Glutamatergic neuron (in vitro differentiated cells): ENCODE measurements around the gene CARMIL1. TPM values are rescaled to one million over a fixed set of nuclear protein-coding genes. Genes with fewer than 3 reads are reported as not detected.

Source experiments
- DNase-seq: peaks from one replicate; pipeline ENCODE4 v3.0.0; 2022
- H3K27ac Mint-ChIP-seq: one replicate; pipeline ENCODE4 v1.8.0; 2020; ENCODE audit warnings: mild to moderate bottlenecking, mixed read lengths, inconsistent platforms; ENCODE audit not compliant: unreplicated experiment
- H3K27me3 Mint-ChIP-seq: one replicate; pipeline ENCODE4 v1.8.0; 2020; ENCODE audit warnings: mild to moderate bottlenecking, moderate library complexity, mixed read lengths, inconsistent platforms; ENCODE audit not compliant: unreplicated experiment
- H3K36me3 Mint-ChIP-seq: one replicate; pipeline ENCODE4 v1.8.0; 2020; ENCODE audit warnings: mild to moderate bottlenecking, mixed read lengths, inconsistent platforms; ENCODE audit not compliant: unreplicated experiment
- H3K4me1 Mint-ChIP-seq: one replicate; pipeline ENCODE4 v1.8.0; 2020; ENCODE audit warnings: mild to moderate bottlenecking, low read depth, mixed read lengths, inconsistent platforms; ENCODE audit not compliant: unreplicated experiment
- H3K4me3 Mint-ChIP-seq: one replicate; pipeline ENCODE4 v1.8.0; 2020; ENCODE audit warnings: mild to moderate bottlenecking, mixed read lengths, inconsistent platforms; ENCODE audit not compliant: unreplicated experiment
- H3K9me3 Mint-ChIP-seq: one replicate; pipeline ENCODE4 v1.8.0; 2020; ENCODE audit warnings: mild to moderate bottlenecking, moderate library complexity, mixed read lengths, inconsistent platforms; ENCODE audit not compliant: unreplicated experiment
- CTCF ChIP-seq: fragments of 200-600 bp; sonication (generic); IDR thresholded peaks from one replicate; pipeline ENCODE4 v1.5.0; 2021; ENCODE audit not compliant: partially characterized antibody, unreplicated experiment
- total RNA-seq: library from RNA; stranded (reverse); fragmentation: NEBNext Ultra II Directional; extraction: Animal tissue kit (Norgen Biotek cat#: 25700); gene quantifications from one replicate; pipeline ENCODE4 v1.2.1, GENCODE V29; 2021; ENCODE audit not compliant: unreplicated experiment

CARMIL1 gene
- total RNA-seq, 1 donor from 2014 or later: 4.8 TPM

DNA sequence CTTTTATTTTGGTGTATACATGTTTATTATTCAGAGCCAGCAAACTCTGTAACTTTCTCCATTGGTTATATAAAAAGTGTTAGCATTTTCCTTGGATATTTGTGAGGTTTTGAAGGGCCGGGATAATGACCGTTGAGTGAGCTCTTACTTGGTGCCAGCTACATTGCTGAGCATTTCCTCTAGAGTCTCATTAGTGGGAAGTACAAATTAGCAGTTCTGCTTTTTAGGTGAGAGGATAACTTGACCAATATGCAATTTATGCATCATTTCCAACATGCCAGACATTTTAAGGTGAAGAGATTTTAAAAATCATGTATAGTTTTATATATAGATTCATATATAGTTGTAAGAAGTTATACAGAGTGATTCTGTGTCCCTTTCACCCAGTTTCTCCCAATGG lies 84.3 kb downstream of the CARMIL1 start:
- no peaks in the 10 kb centered on the region for H3K9me3 Mint-ChIP-seq
- H3K27ac Mint-ChIP-seq: no peak overlapping the region
- TF ChIP-seq CTCF: no peak
- H3K4me1 Mint-ChIP-seq: peaks cover 14% of the 10 kb centered on the region
- no peak overlapping the region for H3K4me3 Mint-ChIP-seq
- H3K36me3 Mint-ChIP-seq: no peaks in the 10 kb centered on the region
- DNase-seq: no peak
- no peaks in the 10 kb centered on the region for H3K27me3 Mint-ChIP-seq

DNA sequence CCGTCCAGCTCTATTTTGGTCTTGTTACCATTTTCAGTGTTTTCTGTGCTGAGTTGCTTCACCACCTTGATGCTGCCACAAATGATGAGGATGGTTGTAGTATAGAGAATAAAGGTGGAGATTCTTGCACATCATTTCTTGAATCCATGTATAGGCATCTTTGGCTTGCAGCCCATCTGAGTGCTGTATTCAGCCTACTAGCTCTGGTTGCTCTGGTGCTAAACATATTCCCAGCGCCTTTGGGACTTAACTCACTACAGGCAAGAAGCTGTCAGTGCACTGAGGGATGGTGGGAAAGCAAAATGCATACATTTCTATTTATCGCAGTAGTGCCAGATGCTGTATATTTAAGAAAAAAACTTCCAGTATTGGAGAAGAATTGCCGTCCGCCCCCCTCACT lies 86.0 kb downstream of the CARMIL1 start:
- no peak for DNase-seq
- Mint-ChIP-seq H3K9me3 (peaks cover 2% of the 10 kb centered on the region), H3K27ac (no peak overlapping the region), H3K4me1 (peaks cover 20% of the 10 kb centered on the region), H3K27me3 (no peaks in the 10 kb centered on the region), H3K4me3 (no peak overlapping the region), H3K36me3 (no peaks in the 10 kb centered on the region)
- no peak for TF ChIP-seq CTCF

DNA sequence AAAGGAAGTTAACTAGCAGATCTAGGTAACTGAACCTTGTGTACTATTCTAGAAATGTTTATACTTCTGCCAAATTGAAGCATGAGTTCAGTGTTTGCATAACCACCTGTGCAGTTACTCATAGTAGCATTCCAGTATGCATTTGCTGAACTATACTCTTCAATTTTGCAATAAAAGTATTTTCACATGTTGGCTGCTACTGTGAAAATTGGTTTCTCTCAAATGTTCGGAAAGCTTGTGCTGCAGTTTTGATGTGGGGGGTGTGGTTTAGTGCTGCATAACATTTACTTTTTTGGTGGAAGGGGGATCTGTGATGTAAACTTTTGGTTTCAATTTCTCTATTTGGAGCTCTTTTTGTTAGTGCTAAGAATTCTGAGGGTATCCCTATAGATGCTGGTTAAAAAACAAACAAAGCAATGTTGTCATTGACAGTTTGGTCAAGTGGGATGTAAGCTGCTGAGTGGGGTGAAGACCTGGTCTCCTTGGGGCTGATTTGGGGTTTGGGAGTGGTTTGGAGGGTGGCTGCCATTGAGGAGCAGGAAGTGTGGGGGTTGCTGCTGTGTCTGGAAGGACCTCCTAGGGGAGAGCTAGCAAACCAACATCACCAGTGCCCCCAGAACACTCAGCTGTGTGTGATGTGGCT lies 87.8 kb downstream of the CARMIL1 start:
- Mint-ChIP-seq H3K27me3 (no peaks in the 10 kb centered on the region), H3K4me1 (peaks cover 20% of the 10 kb centered on the region), H3K36me3 (no peaks in the 10 kb centered on the region), H3K4me3 (no peak overlapping the region), H3K9me3 (peaks cover 2% of the 10 kb centered on the region), H3K27ac (no peak overlapping the region)
- DNase-seq: no peak
- TF ChIP-seq CTCF: no peak

- H3K27ac Mint-ChIP-seq: no peak overlapping the region
Measured at GRCh38 chr6:25369036-25369432, 89.9 kb downstream of the CARMIL1 start.

More at GRCh38 chr6:25369036-25369432, 89.9 kb downstream of the CARMIL1 start:
- H3K36me3 Mint-ChIP-seq: no peaks in the 10 kb centered on the region
- no peak overlapping the region for H3K4me3 Mint-ChIP-seq
- no peak for DNase-seq
- H3K27me3 Mint-ChIP-seq: no peaks in the 10 kb centered on the region
- H3K4me1 Mint-ChIP-seq: peaks cover 20% of the 10 kb centered on the region
- no peak for TF ChIP-seq CTCF
- peaks cover 2% of the 10 kb centered on the region for H3K9me3 Mint-ChIP-seq
